SU-DHL-6 (cell line): ENCODE data around the gene GLOD4.

Experiments used
- H2AFZ ChIP-seq: fragments of 200-600 bp; sonication (generic); 2 replicates; pipeline ENCODE4 v1.6.1; 2014; ENCODE audit warnings: low read depth, mild to moderate bottlenecking, moderate library complexity, mixed read lengths, antibody characterized with exemption, low read length; ENCODE audit not compliant: severe bottlenecking
- H3F3A ChIP-seq: fragments of 200-600 bp; shearing (Covaris generic); 2 replicates; pipeline ENCODE4 v1.6.0; 2016; ENCODE audit warnings: antibody characterized with exemption, mild to moderate bottlenecking; ENCODE audit not compliant: insufficient read depth
- H3K27ac ChIP-seq: fragments of 200-600 bp; sonication (generic); 2 replicates; pipeline ENCODE4 v1.5.1; 2016; ENCODE audit warnings: low read depth, mild to moderate bottlenecking, low read length, moderate library complexity, mixed read lengths
- H3K27me3 ChIP-seq: fragments of 200-600 bp; sonication (generic), shearing (Covaris generic); 2 replicates; pipeline ENCODE4 v1.6.0; 2014; ENCODE audit warnings: mild to moderate bottlenecking, low read length
- H3K36me3 ChIP-seq: fragments of 200-600 bp; sonication (generic); 2 replicates; pipeline ENCODE4 v1.6.1; 2014; ENCODE audit warnings: mild to moderate bottlenecking, low read length, mixed read lengths
- H3K4me2 ChIP-seq: fragments of 300-600, 200-600 bp; shearing (Covaris generic), sonication (generic); 2 replicates; pipeline ENCODE4 v1.6.0; 2014; ENCODE audit warnings: low read length, low read depth, mild to moderate bottlenecking; ENCODE audit not compliant: poor library complexity, severe bottlenecking
- H3K4me3 ChIP-seq: fragments of 200-600 bp; sonication (generic); 2 replicates; pipeline ENCODE4 v1.5.1; 2014; ENCODE audit warnings: antibody characterized with exemption, low read length, mild to moderate bottlenecking, mixed read lengths; ENCODE audit not compliant: insufficient read depth, poor library complexity, severe bottlenecking
- H3K79me2 ChIP-seq: fragments of 200-600 bp; sonication (generic); 2 replicates; pipeline ENCODE4 v1.6.1; 2014; ENCODE audit warnings: mild to moderate bottlenecking, low read length, moderate library complexity; ENCODE audit not compliant: insufficient read depth
- H3K9ac ChIP-seq: fragments of 200-600 bp; sonication (generic); 2 replicates; pipeline ENCODE4 v1.7.0; 2014; ENCODE audit warnings: mild to moderate bottlenecking, low read length
- H3K9me2 ChIP-seq: fragments of 200-600 bp; sonication (generic); replicated peaks from 2 replicates; pipeline ENCODE4 v1.6.1; 2014; ENCODE audit warnings: low read length; ENCODE audit not compliant: insufficient read depth
- H3K9me3 ChIP-seq: fragments of 200-600 bp; sonication (generic); 2 replicates; pipeline ENCODE4 v1.6.1; 2014; ENCODE audit warnings: low read length, mixed read lengths; ENCODE audit not compliant: insufficient read depth
- H4K20me1 ChIP-seq: fragments of 200-600 bp; sonication (generic); 2 replicates; pipeline ENCODE4 v1.6.1; 2014; ENCODE audit warnings: low read depth, mild to moderate bottlenecking, antibody characterized with exemption, low read length, moderate library complexity, mixed read lengths
- CTCF ChIP-seq: fragments of 200-600 bp; sonication (generic); IDR thresholded peaks from one replicate; pipeline ENCODE4 v1.5.1; 2017; ENCODE audit warnings: antibody characterized with exemption, mild to moderate bottlenecking, low read length, moderate library complexity; ENCODE audit not compliant: insufficient read depth, poor library complexity, severe bottlenecking
- EZH2phosphoT487 ChIP-seq: fragments of 200-600 bp; sonication (generic), shearing (Covaris generic); conservative IDR thresholded peaks from 2 replicates; pipeline ENCODE4 v1.6.1; 2018; ENCODE audit warnings: mild to moderate bottlenecking, antibody characterized with exemption, low read length, moderate library complexity, mixed read lengths

Gene GLOD4

GRCh38 chr17:784143-784542, 2.1 kb upstream of the GLOD4 start:
- Histone ChIP-seq H4K20me1 (no peaks in the 10 kb centered on the region), H3K36me3 (no peaks in the 10 kb centered on the region), H2AFZ (no peak overlapping the region), H3F3A (no peaks in the 10 kb centered on the region), H3K79me2 (peaks cover 62% of the 10 kb centered on the region), H3K9ac (no peak overlapping the region), H3K9me2 (no peaks in the 10 kb centered on the region), H3K4me2 (peak overlapping the region; percentile 75), H3K9me3 (no peaks in the 10 kb centered on the region), H3K27me3 (no peaks in the 10 kb centered on the region), H3K4me3 (no peak overlapping the region), H3K27ac (no peak overlapping the region)
- no peak for TF ChIP-seq EZH2phosphoT487
- TF ChIP-seq CTCF, result no peak

GRCh38 chr17:778096-778495, 4.0 kb downstream of the GLOD4 start:
- Histone ChIP-seq H3K9ac (no peak overlapping the region), H3K36me3 (0 out of 2 replicates have a peak, but pooled peaks cover 7% of the 10 kb centered on the region), H3K9me2 (no peaks in the 10 kb centered on the region), H2AFZ (no peak overlapping the region), H3K4me2 (no peak overlapping the region), H3K27me3 (no peaks in the 10 kb centered on the region), H3K9me3 (no peaks in the 10 kb centered on the region), H3F3A (no peaks in the 10 kb centered on the region), H4K20me1 (no peaks in the 10 kb centered on the region), H3K79me2 (peaks cover 38% of the 10 kb centered on the region), H3K4me3 (no peak overlapping the region), H3K27ac (no peak overlapping the region)
- TF ChIP-seq EZH2phosphoT487, result no peak
- TF ChIP-seq CTCF, result no peak

- H3F3A ChIP-seq, result no peaks in the 10 kb centered on the region
- TF ChIP-seq EZH2phosphoT487, result no peak
- TF ChIP-seq CTCF, result no peak
- H3K4me2 ChIP-seq, result no peak overlapping the region
- H3K79me2 ChIP-seq, result no peaks in the 10 kb centered on the region; the same call in 1 of the 2 replicates
- no peak overlapping the region for H3K27ac ChIP-seq
- no peak overlapping the region for H3K4me3 ChIP-seq
- H4K20me1 ChIP-seq, result no peaks in the 10 kb centered on the region
- no peaks in the 10 kb centered on the region for H3K9me3 ChIP-seq
- peaks cover 30% of the 10 kb centered on the region; the same call in 1 of the 2 replicates for H3K36me3 ChIP-seq
- H3K27me3 ChIP-seq, result no peaks in the 10 kb centered on the region
- no peak overlapping the region for H2AFZ ChIP-seq
- H3K9ac ChIP-seq, result no peak overlapping the region
- no peaks in the 10 kb centered on the region for H3K9me2 ChIP-seq
Measured at GRCh38 chr17:774313-774584, 7.8 kb downstream of the GLOD4 start.
